Choroid plexus epithelial cell (primary cell): ENCODE measurements around the gene DYRK1A.
A peak's percentile ranks its signal among the peaks of the same experiment; 100 is the strongest.

ENCODE experiments used
- DNase-seq: peaks from one replicate; pipeline ENCODE4 v3.0.0-alpha.2; 2010; ENCODE audit warnings: low read depth
- H3K4me3 ChIP-seq: 2 replicates; pipeline ENCODE4 v1.5.1; 2011; ENCODE audit warnings: low read depth, mild to moderate bottlenecking, control low read depth, low read length, moderate library complexity
- CTCF ChIP-seq: conservative IDR thresholded peaks from 2 replicates; pipeline ENCODE4 v1.5.1; 2011; ENCODE audit warnings: low read depth, mild to moderate bottlenecking, control low read depth, inconsistent platforms, low read length, moderate library complexity

The DYRK1A gene

GRCh38 chr21:37507716-37508115, 141.1 kb downstream of the DYRK1A start:
- no peak overlapping the region for H3K4me3 ChIP-seq
- DNase-seq: no peak
- TF ChIP-seq CTCF: no peak

GRCh38 chr21:37508341-37508740, 141.8 kb downstream of the DYRK1A start:
- TF ChIP-seq CTCF: no peak
- no peak overlapping the region for H3K4me3 ChIP-seq
- no peak for DNase-seq

- no peak for TF ChIP-seq CTCF
- no peak overlapping the region for H3K4me3 ChIP-seq
- DNase-seq: peak; percentile 77
Observed at GRCh38 chr21:37509802-37510393, 143.3 kb downstream of the DYRK1A start.

GRCh38 chr21:37511848-37512247, 145.3 kb downstream of the DYRK1A start:
- no peak overlapping the region for H3K4me3 ChIP-seq
- no peak for TF ChIP-seq CTCF
- DNase-seq: no peak

GRCh38 chr21:37513383-37513782, 146.8 kb downstream of the DYRK1A start:
- DNase-seq: no peak
- H3K4me3 ChIP-seq: no peak overlapping the region
- TF ChIP-seq CTCF: no peak

GRCh38 chr21:37514038-37514667, 147.6 kb downstream of the DYRK1A start:
- no peak for TF ChIP-seq CTCF
- no peak for DNase-seq

GRCh38 chr21:37516998-37517397, 150.4 kb downstream of the DYRK1A start:
- no peak for TF ChIP-seq CTCF
- no peak for DNase-seq
- no peak overlapping the region for H3K4me3 ChIP-seq

More at GRCh38 chr21:37514038-37514667, 147.6 kb downstream of the DYRK1A start:
- no peak overlapping the region for H3K4me3 ChIP-seq
